Astrocyte (in vitro differentiated cells and primary cell): Measurements from ENCODE around the gene PAF1. TPM values are rescaled to one million over a fixed set of nuclear protein-coding genes. Genes with fewer than 3 reads are reported as not detected.
A peak's percentile ranks its signal among the peaks of the same experiment; 100 is the strongest.

Experiments used
- DNase-seq: peaks from one replicate; pipeline ENCODE4 v3.0.0-alpha.2; 2010; ENCODE audit warnings: low read depth
- FAIRE-seq: peaks from 2 replicates; lab custom pipeline; 2011; peaks lifted over from hg19 to GRCh38; lab: Jason Lieb, UNC
- H2AFZ ChIP-seq: 2 replicates; pipeline ENCODE4 v1.6.0; 2012; ENCODE audit warnings: low read depth, low read length, inconsistent platforms
- H3K27ac ChIP-seq: 2 replicates; pipeline ENCODE4 v1.5.1; 2011; ENCODE audit warnings: low read depth, low read length, inconsistent platforms
- H3K27me3 ChIP-seq: 2 replicates; pipeline ENCODE4 v1.6.0; 2011; ENCODE audit warnings: low read length, inconsistent platforms; ENCODE audit not compliant: insufficient read depth
- H3K36me3 ChIP-seq: 2 replicates; pipeline ENCODE4 v1.5.1; 2011; ENCODE audit warnings: low read length, inconsistent platforms; ENCODE audit not compliant: insufficient read depth
- H3K4me1 ChIP-seq: 2 replicates; pipeline ENCODE4 v1.5.1; 2011; ENCODE audit warnings: low read length, inconsistent platforms; ENCODE audit not compliant: insufficient read depth
- H3K4me2 ChIP-seq: 2 replicates; pipeline ENCODE4 v1.6.0; 2012; ENCODE audit warnings: low read length, inconsistent platforms
- H3K4me3 ChIP-seq: 2 replicates; pipeline ENCODE4 v1.5.1; 2011; ENCODE audit warnings: low read depth, mild to moderate bottlenecking, low read length, inconsistent platforms; ENCODE audit not compliant: insufficient read depth
- H3K79me2 ChIP-seq: 2 replicates; pipeline ENCODE4 v1.6.0; 2012; ENCODE audit warnings: mild to moderate bottlenecking, low read length, inconsistent platforms; ENCODE audit not compliant: insufficient read depth
- H3K9ac ChIP-seq: 2 replicates; pipeline ENCODE4 v1.6.0; 2012; ENCODE audit warnings: mild to moderate bottlenecking, low read length, inconsistent platforms
- H3K9me3 ChIP-seq: 2 replicates; pipeline ENCODE4 v1.5.1; 2012; ENCODE audit warnings: low read depth, mild to moderate bottlenecking, low read length, inconsistent platforms; ENCODE audit not compliant: insufficient read depth
- H4K20me1 ChIP-seq: 2 replicates; pipeline ENCODE4 v1.6.0; 2012; ENCODE audit warnings: low read length, inconsistent platforms; ENCODE audit not compliant: insufficient read depth
- H3K27ac Mint-ChIP-seq: one replicate; pipeline ENCODE4 v1.8.0; 2021; ENCODE audit warnings: mild to moderate bottlenecking, mixed read lengths; ENCODE audit not compliant: unreplicated experiment
- H3K27me3 Mint-ChIP-seq: one replicate; pipeline ENCODE4 v1.8.0; 2021; ENCODE audit warnings: low read depth, mixed read lengths; ENCODE audit not compliant: unreplicated experiment
- H3K36me3 Mint-ChIP-seq: one replicate; pipeline ENCODE4 v1.8.0; 2021; ENCODE audit warnings: low read depth, mixed read lengths; ENCODE audit not compliant: unreplicated experiment
- H3K4me1 Mint-ChIP-seq: one replicate; pipeline ENCODE4 v1.8.0; 2021; ENCODE audit warnings: low read depth, mixed read lengths; ENCODE audit not compliant: unreplicated experiment
- H3K4me3 Mint-ChIP-seq: one replicate; pipeline ENCODE4 v1.8.0; 2021; ENCODE audit warnings: mild to moderate bottlenecking, moderate library complexity, mixed read lengths; ENCODE audit not compliant: unreplicated experiment
- H3K9me3 Mint-ChIP-seq: one replicate; pipeline ENCODE4 v1.8.0; 2021; ENCODE audit warnings: mild to moderate bottlenecking, mixed read lengths; ENCODE audit not compliant: unreplicated experiment
- CTCF ChIP-seq: IDR thresholded peaks from 2 replicates; pipeline ENCODE4 v1.5.1; 2011; ENCODE audit warnings: low read depth, mild to moderate bottlenecking, inconsistent platforms, low read length, moderate library complexity; ENCODE audit not compliant: insufficient read depth
- EZH2 ChIP-seq: IDR thresholded peaks from 2 replicates; pipeline ENCODE4 v1.6.1; 2012; ENCODE audit warnings: mild to moderate bottlenecking, low read length, inconsistent platforms; ENCODE audit not compliant: insufficient read depth
- total RNA-seq: library from RNA; stranded (reverse); gene quantifications from 2 replicates; pipeline ENCODE4 v1.2.1, GENCODE V29; 2021

The PAF1 gene
- total RNA-seq, 1 donor from 2014 or later = 43.2 TPM

- Mint-ChIP-seq H3K4me1 (peaks cover 29% of the 10 kb centered on the region), H3K36me3 (peaks cover 22% of the 10 kb centered on the region), H3K9me3 (no peaks in the 10 kb centered on the region), H3K4me3 (no peak overlapping the region), H3K27ac (peak overlapping the region; percentile 35), H3K27me3 (no peaks in the 10 kb centered on the region)
- Histone ChIP-seq H3K4me2 (peak overlapping the region; percentile 60), H3K27me3 (no peaks in the 10 kb centered on the region), H2AFZ (no peak overlapping the region), H3K9me3 (no peaks in the 10 kb centered on the region), H4K20me1 (peaks cover 93% of the 10 kb centered on the region), H3K79me2 (peaks cover 94% of the 10 kb centered on the region), H3K9ac (peak overlapping the region; percentile 12), H3K36me3 (peaks cover 16% of the 10 kb centered on the region), H3K4me1 (peaks cover 24% of the 10 kb centered on the region), H3K4me3 (no peak overlapping the region), H3K27ac (peak overlapping the region; percentile 20)
- DNase-seq (peak; percentile 49), FAIRE-seq (no peak)
- no peak for TF ChIP-seq CTCF
- TF ChIP-seq EZH2 = no peak
Observed at GRCh38 chr19:39347332-39348164, 43.4 kb downstream of the PAF1 start.

DNA sequence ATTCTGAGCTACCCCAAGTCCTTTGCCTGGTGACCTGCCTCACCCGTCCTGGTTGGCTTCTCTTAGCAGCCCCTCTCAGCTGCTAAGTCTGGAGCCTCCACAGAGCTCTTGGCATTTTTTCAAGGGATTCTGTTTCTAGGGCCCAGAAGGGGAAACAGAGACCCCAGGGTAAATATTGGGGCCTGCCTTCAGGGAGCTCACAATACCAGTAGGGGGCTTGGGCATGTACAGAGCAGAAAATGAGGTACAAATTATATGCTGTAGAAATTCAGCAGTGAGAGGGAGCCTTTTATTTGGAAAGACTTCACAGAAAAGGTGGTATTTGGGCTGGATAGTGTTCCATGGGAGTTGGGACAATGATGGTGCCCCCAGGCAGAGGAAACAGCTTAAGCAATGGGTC, 45.0 kb downstream of the PAF1 start:
- no peaks in the 10 kb centered on the region for H3K27me3 Mint-ChIP-seq
- Histone ChIP-seq H3K79me2 (peaks cover 81% of the 10 kb centered on the region), H3K9me3 (no peaks in the 10 kb centered on the region), H3K36me3 (peaks cover 8% of the 10 kb centered on the region), H3K4me3 (no peak overlapping the region), H3K27ac (no peak overlapping the region), H3K9ac (no peak overlapping the region), H3K4me1 (peaks cover 25% of the 10 kb centered on the region), H2AFZ (no peak overlapping the region), H3K27me3 (no peaks in the 10 kb centered on the region), H4K20me1 (peaks cover 78% of the 10 kb centered on the region), H3K4me2 (no peak overlapping the region)
- no peak for FAIRE-seq
- H3K4me1 Mint-ChIP-seq = peaks cover 29% of the 10 kb centered on the region
- no peak overlapping the region for H3K27ac Mint-ChIP-seq
- H3K9me3 Mint-ChIP-seq = no peaks in the 10 kb centered on the region
- peaks cover 12% of the 10 kb centered on the region for H3K36me3 Mint-ChIP-seq
- no peak for DNase-seq
- H3K4me3 Mint-ChIP-seq = no peak overlapping the region
- TF ChIP-seq EZH2 (no peak), CTCF (no peak)
